ENCODE data around the gene HOXA4.

- TF ChIP-seq EZH2phosphoT487 (IDR thresholded peaks at IDR 0.05) (no peak), CTCF (IDR thresholded peaks at IDR 0.05) (no peak)
Measured at GRCh38 chr7:27114881-27115220, 15.7 kb downstream of the HOXA4 start.

All from neural progenitor cell (in vitro differentiated cells).